HG03521 (cell line): ENCODE data around the gene FAM229B.

Experiments used
- ATAC-seq: cut with Tn5 transposase; IDR thresholded peaks from one replicate; pipeline ENCODE4 v1.9.1; 2021; ENCODE audit warnings: mild to moderate bottlenecking, moderate library complexity; ENCODE audit not compliant: unreplicated experiment

The FAM229B gene

DNA sequence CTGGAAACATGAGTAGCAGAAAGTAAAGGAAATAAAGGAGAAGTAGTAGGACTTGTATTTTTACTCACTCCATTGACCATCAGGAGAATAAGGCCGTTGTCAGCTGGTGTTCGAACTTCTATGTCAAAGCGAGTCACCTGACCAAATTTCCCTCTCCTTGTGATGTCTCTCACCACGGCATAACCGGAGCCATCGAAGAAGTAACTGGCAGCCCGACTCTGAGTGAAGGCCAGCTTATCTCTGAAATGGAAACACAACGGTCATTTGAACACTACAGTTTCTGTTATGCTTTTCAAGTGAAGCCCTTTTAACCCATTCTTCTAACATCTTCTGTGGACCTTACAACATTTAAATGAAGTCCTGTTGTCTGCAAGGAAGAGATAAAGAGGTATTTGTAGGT lies 51.7 kb downstream of the FAM229B start:
- ATAC-seq, result no peak

DNA sequence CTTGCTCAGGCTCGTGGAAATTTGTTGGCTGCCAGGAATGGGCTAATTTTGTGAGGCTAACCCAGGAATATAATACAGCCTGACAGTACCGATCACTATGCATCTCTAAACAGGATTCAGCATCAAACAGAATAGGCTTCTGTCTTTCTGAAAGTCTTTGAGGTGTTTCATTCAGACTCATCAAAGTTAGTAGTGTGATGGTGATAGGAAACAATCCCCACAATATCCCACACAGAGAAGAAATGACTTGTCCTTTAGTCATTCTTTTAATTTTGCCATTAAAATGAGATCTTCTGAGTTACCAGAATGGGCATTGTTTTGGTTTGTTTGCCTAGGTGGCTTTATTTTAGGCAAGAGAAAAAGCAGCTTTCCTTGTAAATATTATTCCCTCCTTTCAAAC lies 54.3 kb downstream of the FAM229B start:
- no peak for ATAC-seq

DNA sequence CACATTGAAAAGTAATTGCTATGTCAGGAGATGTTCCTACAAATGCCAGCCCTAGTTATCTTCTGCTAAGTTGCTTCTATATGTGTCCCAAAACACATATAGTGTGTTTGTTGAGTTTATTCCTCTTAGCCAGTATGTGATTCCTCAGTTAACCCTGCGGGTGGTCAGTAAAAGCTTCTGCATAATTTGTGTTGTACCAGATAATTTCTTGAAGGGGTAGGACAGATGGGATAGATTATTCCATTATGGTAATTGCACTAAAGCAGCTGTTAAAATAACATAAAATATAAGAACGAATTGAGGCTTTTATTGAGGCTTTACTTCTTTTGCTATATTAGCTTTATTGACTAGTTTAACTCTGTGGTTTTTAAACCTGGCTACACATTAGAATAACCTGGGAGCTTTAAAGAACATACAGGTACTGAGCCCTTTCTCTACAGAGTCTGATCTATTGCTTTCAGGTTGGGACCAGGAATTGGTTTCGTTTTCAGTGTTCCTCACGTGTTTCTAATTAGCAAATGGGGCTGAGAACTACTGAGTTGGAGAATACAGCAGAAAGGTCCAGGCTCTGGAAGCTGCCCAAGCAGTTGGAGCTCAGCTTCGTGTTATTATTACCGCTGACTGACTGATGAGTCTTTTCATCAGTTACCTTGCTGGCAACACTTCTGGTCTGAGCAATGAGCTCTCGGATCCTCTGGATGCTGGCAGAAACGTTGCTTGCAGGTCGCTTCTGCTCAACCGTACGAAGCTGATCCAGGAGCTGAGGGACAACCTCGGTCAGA lies 56.9 kb downstream of the FAM229B start:
- no peak for ATAC-seq

DNA sequence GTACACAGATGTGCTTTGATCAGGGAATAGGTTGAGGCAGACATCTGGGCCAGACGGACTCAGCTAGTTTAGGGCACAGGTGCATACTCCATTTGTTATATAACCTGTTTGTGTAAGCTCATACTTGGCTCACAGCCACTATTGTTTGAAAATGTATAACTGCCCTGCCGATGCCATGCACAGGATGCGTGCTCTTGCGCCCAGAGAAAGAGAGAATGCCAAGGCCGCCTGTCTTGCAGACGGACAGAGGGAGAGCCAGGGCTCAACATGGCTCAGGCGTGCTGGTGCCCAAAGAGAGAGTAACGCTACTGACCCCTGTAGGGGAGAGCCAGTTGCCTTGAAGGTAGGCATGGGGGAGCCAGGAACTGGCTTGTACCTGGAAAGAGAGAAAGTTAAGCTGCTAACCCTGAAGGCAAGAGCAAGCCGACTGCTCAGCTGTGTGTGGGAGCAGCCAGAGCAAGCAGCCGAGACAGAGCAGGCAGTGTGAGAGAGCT lies 57.7 kb downstream of the FAM229B start:
- no peak for ATAC-seq

DNA sequence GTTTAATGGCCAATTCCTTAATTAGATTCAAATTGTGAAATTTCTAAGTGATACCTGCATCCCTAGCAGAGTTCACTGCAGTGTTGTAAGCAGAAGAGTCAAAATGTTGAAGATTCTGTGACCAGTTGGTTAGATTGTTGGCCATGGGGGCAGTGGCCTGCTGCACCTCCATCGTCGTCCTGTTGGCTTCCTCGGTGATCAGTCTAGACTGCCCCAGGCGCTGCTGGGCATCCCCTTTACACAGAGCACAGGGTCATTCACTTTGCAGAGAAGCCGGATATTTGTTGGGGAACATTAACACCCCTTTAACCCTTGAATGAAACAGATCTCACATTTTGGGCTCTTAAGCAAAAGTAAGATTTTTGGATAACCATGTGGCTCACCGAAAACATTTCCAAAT lies 60.7 kb downstream of the FAM229B start:
- ATAC-seq, result no peak

DNA sequence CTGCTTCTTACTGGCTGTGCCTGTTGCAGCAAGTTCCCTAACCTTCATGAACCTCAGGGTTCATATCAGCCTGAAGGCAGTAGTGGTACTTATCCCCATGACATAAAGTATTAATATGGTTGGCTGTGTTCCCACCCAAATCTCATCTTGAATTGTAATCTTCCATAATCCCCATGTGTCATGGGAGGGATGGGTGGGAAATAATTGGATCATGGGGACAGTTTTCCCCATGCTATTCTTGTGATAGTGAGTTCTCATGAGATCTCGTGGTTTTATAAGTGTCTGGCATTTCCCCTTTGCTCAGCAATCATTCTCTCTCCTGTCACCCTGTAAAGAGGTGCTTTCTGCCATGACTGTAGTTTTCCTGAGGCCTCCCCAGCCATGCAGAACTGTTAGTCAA lies 61.8 kb downstream of the FAM229B start:
- no peak for ATAC-seq

DNA sequence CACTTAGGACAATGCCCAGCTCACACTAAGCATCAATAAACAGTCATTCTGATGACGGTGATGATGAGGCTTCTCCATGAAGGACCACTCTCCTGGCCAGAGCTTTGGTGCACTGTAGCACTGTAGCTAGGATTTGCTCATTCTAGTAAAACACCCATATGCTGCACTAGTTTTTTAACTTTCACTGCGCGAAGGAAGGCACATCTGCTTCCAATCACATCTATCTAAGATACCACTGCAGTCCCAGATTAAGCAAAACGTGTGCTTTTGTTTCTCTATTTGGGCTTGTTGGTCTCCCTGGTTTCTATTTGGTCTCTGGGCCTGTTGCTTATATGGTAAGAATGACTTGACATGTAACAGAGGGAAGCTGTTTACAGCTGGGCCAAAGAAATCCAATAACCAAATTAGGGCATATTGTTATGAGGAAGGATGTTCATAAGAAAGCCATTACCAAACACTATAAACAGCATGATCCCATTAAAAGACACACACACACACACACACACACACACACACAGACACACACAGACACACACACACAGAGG lies 62.4 kb downstream of the FAM229B start:
- no peak for ATAC-seq

DNA sequence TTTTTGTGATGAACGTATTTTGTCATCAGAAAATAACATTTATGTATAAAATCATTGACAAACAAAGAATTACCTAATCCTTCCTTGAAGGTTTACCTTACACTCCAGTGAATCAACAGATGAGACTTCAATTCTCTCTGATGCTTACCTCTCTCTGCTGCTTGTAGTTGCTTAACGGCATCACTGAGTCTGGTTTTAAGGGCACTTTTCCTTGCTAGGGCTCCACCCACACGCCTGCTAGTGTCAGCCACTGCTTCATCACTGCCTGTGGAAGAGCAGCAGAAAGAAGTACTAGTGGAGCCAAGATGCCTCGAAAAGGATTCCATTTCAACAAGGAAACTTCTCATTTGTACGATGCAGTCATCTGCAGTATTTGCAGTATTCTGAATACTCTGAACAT lies 63.0 kb downstream of the FAM229B start:
- ATAC-seq, result no peak
